Activated naive CD4-positive, alpha-beta T cell treated with anti-CD3 and anti-CD28 coated beads, Interleukin-2, amount 10 ng/mL, durations not matched to agents 7 days and 5 days (primary cell): ENCODE results near the gene GMDS.

ENCODE experiments used
- CTCF ChIA-PET: fragments of 350-600 bp; sonication (Branson Sonifier 250); formaldehyde crosslinking; loops from one replicate; lab custom pipeline; 2021; ENCODE audit warnings: antibody characterized with exemption; lab: Charles Lee
- DNase-seq: peaks from one replicate; pipeline ENCODE4 v3.0.0-alpha.2; 2020
- H3K27ac Mint-ChIP-seq: one replicate; pipeline ENCODE4 v1.8.0; 2021; ENCODE audit warnings: mild to moderate bottlenecking, moderate library complexity, mixed read lengths
- H3K27me3 Mint-ChIP-seq: one replicate; pipeline ENCODE4 v1.8.0; 2021; ENCODE audit warnings: mild to moderate bottlenecking, mixed read lengths
- H3K36me3 Mint-ChIP-seq: one replicate; pipeline ENCODE4 v1.8.0; 2021; ENCODE audit warnings: mixed read lengths
- H3K4me1 Mint-ChIP-seq: one replicate; pipeline ENCODE4 v1.8.0; 2021; ENCODE audit warnings: mixed read lengths
- H3K4me3 Mint-ChIP-seq: one replicate; pipeline ENCODE4 v1.8.0; 2021; ENCODE audit warnings: mild to moderate bottlenecking, moderate library complexity, mixed read lengths
- H3K9me3 Mint-ChIP-seq: one replicate; pipeline ENCODE4 v1.8.0; 2021; ENCODE audit warnings: mixed read lengths

The GMDS gene

DNA sequence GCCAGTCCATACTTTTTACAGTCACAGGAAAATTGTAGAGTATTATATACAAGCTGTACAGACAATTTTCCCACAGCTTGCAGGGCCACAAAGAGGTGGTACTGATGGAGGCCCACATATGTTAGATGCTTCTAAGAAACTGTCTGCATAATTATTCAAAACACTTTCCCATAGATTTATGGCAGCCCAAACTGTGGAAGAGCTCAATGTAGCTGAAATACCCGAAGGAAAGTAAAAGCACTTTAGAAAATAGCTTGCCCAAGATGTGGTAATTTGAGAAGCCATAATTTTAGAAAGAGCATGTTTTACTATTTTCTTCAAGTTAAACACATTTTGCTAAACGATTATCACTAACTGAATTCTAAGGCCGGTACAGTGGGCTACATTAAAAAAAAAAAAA is 36.9 kb downstream of the GMDS start:
- DNase-seq: no peak
- CTCF ChIA-PET: interaction anchor here (0.7 to 4.4 kb wide), 8 partner anchors 9 to 594 kb away, joined by 3 to 33 read pairs (median 4); no protein-coding TSS in a partner anchor
- Mint-ChIP-seq H3K4me1 (no peaks in the 10 kb centered on the region), H3K9me3 (no peaks in the 10 kb centered on the region), H3K27me3 (no peaks in the 10 kb centered on the region), H3K4me3 (no peak overlapping the region), H3K36me3 (no peaks in the 10 kb centered on the region), H3K27ac (no peak overlapping the region)

DNA sequence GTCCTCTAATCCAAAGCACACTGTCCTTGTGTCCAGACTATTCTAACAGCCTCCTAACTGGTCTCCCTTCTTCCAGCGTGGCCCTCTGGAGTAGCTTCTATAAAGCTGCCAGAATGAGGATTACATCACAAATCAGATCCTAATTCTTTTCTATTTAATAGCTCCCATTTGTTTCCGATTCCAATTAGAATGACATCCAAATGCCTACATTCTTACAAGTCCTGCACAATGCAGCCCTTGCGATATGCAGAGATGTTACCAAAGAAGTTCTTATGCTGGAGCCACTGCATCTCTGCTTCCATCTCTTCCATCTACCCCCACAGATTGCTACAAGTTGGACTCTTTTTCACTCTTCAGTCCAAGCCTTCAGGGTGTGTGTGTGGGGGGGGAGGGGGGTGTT is 40.0 kb downstream of the GMDS start:
- Mint-ChIP-seq H3K4me3 (no peak overlapping the region), H3K36me3 (no peaks in the 10 kb centered on the region), H3K4me1 (no peaks in the 10 kb centered on the region), H3K27me3 (no peaks in the 10 kb centered on the region), H3K9me3 (no peaks in the 10 kb centered on the region), H3K27ac (no peak overlapping the region)
- CTCF ChIA-PET: interaction anchor here (0.7 kb wide), 1 partner anchor 603 kb away, joined by 3 read pairs; no protein-coding TSS in a partner anchor
- DNase-seq: no peak

DNA sequence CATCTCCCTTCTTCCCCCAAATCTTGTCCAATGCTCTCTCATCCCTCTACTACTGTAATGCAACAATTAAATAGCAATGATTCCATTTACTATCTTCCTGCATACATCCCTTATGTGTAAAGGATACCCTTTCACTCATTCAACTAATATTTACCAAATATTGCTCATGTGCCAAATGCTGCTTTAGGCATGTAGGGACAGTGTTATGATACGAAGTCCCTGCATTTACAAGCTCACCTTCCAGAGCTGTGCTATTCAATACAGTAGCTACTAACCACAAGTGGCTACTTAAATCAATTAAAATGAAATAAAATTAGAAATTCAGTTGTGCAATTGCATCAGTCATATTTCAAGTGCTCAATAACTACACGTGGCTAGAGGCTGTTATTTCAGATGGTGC is 41.1 kb downstream of the GMDS start:
- no peaks in the 10 kb centered on the region for H3K4me1 Mint-ChIP-seq
- H3K9me3 Mint-ChIP-seq: no peaks in the 10 kb centered on the region
- no peaks in the 10 kb centered on the region for H3K27me3 Mint-ChIP-seq
- no peak overlapping the region for H3K4me3 Mint-ChIP-seq
- CTCF ChIA-PET: interaction anchor here (1.3 kb wide), 1 partner anchor 150 kb away, joined by 4 read pairs; no protein-coding TSS in a partner anchor
- no peaks in the 10 kb centered on the region for H3K36me3 Mint-ChIP-seq
- H3K27ac Mint-ChIP-seq: no peak overlapping the region
- no peak for DNase-seq

DNA sequence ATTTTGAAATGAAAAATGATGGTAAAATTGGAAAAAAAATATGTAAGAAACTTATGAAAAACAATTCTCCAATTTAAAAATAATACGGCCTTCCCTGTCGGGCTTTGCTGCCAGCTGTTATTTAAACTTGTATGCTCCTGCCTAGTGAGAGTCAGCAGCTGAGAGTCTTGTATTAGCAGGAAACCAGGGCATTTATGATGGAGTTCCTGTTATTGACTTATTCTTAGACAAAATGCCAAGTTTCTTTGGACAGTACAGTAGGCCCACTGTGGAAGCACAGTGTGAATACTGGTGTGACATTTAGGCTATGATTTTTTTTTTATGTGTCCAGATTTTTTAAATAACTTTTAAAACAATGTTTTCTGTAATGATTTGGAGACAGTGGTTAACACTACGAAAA is 42.1 kb downstream of the GMDS start:
- Mint-ChIP-seq H3K27ac (no peak overlapping the region), H3K4me1 (no peaks in the 10 kb centered on the region), H3K36me3 (no peaks in the 10 kb centered on the region), H3K4me3 (no peak overlapping the region), H3K9me3 (no peaks in the 10 kb centered on the region), H3K27me3 (no peaks in the 10 kb centered on the region)
- CTCF ChIA-PET: no interaction called here
- no peak for DNase-seq

DNA sequence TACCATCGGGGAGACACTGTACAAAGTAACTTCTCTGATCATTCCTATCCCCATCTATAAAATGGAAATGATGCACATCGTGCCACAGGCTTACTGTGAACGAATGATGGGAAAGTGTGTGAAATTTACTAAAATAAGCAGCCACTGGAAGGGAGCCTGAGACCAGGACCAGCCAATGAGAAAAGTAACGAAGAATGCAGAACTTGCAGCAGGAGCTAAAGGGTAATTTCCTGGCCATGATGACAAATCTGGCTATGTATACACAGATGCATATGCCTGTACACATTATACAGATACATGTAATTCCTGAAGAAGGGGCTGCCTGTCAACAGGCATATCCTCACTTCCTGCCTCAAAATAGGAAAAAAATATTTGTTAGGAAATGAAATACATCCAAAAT is 47.4 kb downstream of the GMDS start:
- H3K9me3 Mint-ChIP-seq: no peaks in the 10 kb centered on the region
- H3K4me1 Mint-ChIP-seq: no peaks in the 10 kb centered on the region
- no peak for DNase-seq
- H3K36me3 Mint-ChIP-seq: no peaks in the 10 kb centered on the region
- H3K4me3 Mint-ChIP-seq: no peak overlapping the region
- no peak overlapping the region for H3K27ac Mint-ChIP-seq
- H3K27me3 Mint-ChIP-seq: peaks cover 4% of the 10 kb centered on the region
- CTCF ChIA-PET: interaction anchor here (1.2 to 1.8 kb wide), 3 partner anchors 11 to 602 kb away, joined by 3 to 5 read pairs (median 4); no protein-coding TSS in a partner anchor

DNA sequence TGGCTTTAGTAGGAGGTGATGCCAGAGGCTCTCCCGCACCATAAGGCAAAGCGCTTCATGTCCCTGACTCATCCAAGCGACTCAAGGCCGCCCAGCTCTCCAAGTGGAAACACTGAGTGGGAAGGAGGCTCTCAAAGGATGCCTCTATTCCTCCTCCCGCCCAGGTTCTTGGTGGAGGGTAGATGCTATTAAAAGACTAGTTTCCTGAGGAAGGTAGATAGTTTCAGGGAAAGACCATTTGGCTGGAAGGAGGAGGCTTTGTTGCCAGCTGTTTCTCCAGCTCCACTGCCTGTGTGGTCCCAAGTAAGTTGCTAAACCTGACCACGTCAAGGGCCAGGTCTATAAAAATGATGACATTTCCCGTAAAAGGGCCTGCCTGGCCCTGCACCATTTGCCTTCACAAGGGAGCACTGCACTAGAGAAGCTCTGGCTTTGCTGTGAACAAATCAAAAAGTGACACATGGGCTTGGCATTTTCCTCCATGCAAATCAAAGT is 48.2 kb downstream of the GMDS start:
- H3K27me3 Mint-ChIP-seq: peaks cover 4% of the 10 kb centered on the region
- H3K36me3 Mint-ChIP-seq: peaks cover 2% of the 10 kb centered on the region
- no peak overlapping the region for H3K27ac Mint-ChIP-seq
- CTCF ChIA-PET: interaction anchor here (1.1 to 1.8 kb wide), 5 partner anchors 9 to 601 kb away, joined by 3 to 5 read pairs (median 4); no protein-coding TSS in a partner anchor
- H3K4me3 Mint-ChIP-seq: no peak overlapping the region
- H3K4me1 Mint-ChIP-seq: no peaks in the 10 kb centered on the region
- no peaks in the 10 kb centered on the region for H3K9me3 Mint-ChIP-seq
- DNase-seq: no peak

DNA sequence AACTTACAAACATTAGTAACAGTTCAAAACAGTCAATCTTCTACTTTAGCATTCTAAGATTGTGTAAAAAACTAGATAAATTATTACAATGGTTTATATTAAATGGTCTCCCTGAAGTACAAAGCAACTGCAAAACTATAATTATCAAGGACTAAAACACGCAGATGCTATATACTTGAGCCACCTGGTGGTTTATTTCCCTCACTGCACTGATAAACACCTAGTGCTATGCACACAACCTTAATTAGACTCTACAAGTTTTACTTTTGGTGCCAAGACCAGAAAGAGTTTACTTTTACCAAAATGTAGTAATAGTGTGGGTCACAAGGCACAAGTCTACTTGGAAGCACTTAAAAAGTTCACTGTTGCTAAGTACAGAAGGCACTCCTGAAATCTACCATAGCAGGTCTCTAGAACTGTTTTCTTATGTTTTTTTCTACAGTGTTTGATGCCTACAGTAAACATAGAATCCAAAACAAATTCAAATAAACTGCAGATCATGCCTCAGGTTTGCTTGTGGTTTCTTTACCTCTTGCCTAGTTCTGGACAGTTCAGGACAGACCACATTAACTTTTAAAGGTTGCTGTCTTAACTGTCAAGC is 49.2 kb downstream of the GMDS start:
- no peak overlapping the region for H3K27ac Mint-ChIP-seq
- H3K4me3 Mint-ChIP-seq: no peak overlapping the region
- DNase-seq: peak; percentile 38
- no peaks in the 10 kb centered on the region for H3K9me3 Mint-ChIP-seq
- peaks cover 2% of the 10 kb centered on the region for H3K36me3 Mint-ChIP-seq
- CTCF ChIA-PET: interaction anchor here (1.1 to 1.8 kb wide), 3 partner anchors 8 to 600 kb away, joined by 3 to 5 read pairs (median 4); no protein-coding TSS in a partner anchor
- H3K4me1 Mint-ChIP-seq: no peaks in the 10 kb centered on the region
- peaks cover 4% of the 10 kb centered on the region for H3K27me3 Mint-ChIP-seq

DNA sequence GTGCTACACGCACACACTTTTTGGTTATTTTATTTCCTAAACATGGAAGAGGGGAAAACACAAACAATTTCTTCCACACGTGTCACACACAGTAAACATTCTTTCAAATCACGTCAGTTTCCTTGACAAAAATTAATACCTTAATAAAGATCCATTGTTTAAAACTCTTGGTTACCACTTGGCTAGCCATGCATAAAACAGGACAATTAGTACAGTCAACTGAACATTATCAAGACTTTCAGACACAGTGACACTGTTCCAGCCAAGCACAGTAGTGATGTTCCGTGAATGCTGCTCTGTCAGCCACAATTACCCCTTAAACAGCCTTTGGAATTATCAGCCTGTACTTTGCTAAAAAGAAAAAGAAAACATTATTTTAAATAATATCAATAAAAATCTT is 50.8 kb downstream of the GMDS start:
- DNase-seq: no peak
- CTCF ChIA-PET: interaction anchor here (0.9 to 1.6 kb wide), 4 partner anchors 7 to 588 kb away, joined by 3 to 5 read pairs (median 4); no protein-coding TSS in a partner anchor
- Mint-ChIP-seq H3K4me3 (no peak overlapping the region), H3K27ac (no peak overlapping the region), H3K27me3 (peaks cover 4% of the 10 kb centered on the region), H3K9me3 (no peaks in the 10 kb centered on the region), H3K36me3 (peaks cover 2% of the 10 kb centered on the region), H3K4me1 (no peaks in the 10 kb centered on the region)

DNA sequence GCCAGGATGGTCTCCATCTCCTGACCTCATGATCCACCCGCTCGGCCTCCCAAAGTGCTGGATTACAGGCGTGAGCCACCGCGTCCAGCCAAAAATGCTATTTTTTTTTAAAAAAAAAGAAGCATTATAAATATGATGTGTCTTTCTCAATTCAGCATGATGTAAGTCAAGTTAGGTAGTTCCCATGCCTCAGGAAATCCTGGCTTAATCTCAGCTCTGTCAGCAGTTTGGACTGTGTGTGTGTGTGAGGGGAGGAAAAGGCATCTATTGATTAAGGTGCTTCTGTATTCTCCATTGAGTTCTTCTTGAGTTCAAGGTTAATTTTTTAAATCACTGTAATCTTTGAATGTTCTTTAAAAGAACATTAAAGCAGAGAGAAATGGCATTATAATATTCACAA is 51.5 kb downstream of the GMDS start:
- no peak for DNase-seq
- peaks cover 2% of the 10 kb centered on the region for H3K36me3 Mint-ChIP-seq
- CTCF ChIA-PET: interaction anchor here (1.6 kb wide), 1 partner anchor 587 kb away, joined by 5 read pairs; no protein-coding TSS in a partner anchor
- peaks cover 4% of the 10 kb centered on the region for H3K27me3 Mint-ChIP-seq
- H3K4me3 Mint-ChIP-seq: no peak overlapping the region
- H3K27ac Mint-ChIP-seq: no peak overlapping the region
- H3K4me1 Mint-ChIP-seq: no peaks in the 10 kb centered on the region
- H3K9me3 Mint-ChIP-seq: no peaks in the 10 kb centered on the region

DNA sequence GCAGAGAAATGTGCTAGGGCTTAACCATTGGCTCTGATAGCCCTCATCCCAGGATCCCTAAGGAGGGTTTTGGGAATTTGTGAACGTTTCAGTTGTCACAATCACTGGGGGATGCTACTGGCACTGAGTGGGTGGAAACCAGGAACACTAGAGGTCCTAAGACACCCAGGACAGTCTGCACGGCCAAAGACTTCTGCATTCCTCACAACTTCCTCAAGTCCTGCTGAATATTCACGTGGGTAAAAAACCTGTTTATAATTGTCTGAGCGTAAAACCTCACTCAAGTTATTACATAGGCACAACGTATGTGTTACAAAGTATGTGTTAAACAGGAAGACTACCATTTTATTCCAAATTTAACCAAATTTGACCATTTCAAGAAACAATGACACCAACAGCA is 52.4 kb downstream of the GMDS start:
- Mint-ChIP-seq H3K9me3 (no peaks in the 10 kb centered on the region), H3K4me1 (no peaks in the 10 kb centered on the region), H3K27me3 (peaks cover 4% of the 10 kb centered on the region), H3K36me3 (peaks cover 2% of the 10 kb centered on the region), H3K27ac (no peak overlapping the region), H3K4me3 (no peak overlapping the region)
- CTCF ChIA-PET: no interaction called here
- DNase-seq: no peak

DNA sequence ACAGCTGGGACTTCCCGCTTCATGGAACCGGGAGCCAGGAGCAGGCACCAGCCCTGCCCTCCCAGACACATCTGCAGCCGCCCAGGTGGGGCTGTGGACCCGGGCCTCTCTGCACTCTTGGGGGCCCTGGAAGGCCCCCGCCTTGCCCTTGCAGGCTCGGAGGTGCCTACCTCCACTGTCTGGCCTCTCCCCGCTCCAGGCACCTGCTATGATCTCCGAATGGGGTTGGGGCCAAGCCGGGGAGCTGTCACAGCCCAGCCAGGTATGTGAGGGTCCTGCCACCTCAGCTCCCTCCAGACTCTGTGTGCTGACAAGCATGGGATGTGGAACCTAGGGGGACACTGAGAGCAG is 54.0 kb downstream of the GMDS start:
- CTCF ChIA-PET: no interaction called here
- H3K36me3 Mint-ChIP-seq: peaks cover 2% of the 10 kb centered on the region
- H3K4me3 Mint-ChIP-seq: no peak overlapping the region
- H3K9me3 Mint-ChIP-seq: no peaks in the 10 kb centered on the region
- peaks cover 2% of the 10 kb centered on the region for H3K4me1 Mint-ChIP-seq
- H3K27me3 Mint-ChIP-seq: no peaks in the 10 kb centered on the region
- H3K27ac Mint-ChIP-seq: no peak overlapping the region
- DNase-seq: no peak

DNA sequence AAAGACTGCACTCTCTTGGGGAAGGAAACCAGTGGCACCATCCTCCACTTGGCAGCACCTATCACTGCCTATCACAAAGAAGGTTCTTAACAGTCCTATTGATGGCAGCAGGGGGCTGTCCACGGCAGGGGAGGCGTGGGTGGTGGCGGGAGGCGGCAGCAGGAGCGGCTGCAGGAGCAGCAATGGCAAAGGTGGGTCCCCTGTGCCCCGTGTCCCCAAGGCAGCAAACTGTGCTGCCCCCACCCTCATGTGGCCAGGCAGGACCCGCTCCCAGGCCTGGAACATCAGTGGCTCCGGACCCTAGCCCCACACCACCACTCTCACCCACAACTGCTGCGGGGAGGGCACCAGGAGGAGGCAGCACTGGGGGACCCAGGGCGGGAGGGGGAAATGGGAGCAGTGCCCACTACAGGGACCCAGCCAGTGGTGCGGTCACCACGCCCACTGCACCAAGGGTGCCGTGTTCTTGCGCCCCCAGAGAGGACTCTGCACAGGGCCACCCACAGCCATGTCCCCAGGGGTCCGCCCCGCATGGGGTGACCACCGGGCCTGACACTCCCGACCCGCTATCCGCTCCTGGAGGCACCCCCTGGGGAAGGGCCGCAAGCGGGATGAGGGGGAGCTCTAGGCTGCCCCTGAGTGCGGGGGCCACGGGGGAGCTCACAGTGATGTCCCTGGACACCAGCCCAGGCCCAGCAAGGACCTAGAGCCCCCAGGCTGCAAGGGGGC is 54.6 kb downstream of the GMDS start:
- H3K27ac Mint-ChIP-seq: no peak overlapping the region
- H3K9me3 Mint-ChIP-seq: no peaks in the 10 kb centered on the region
- no peak for DNase-seq
- peaks cover 2% of the 10 kb centered on the region for H3K36me3 Mint-ChIP-seq
- CTCF ChIA-PET: no interaction called here
- no peak overlapping the region for H3K4me3 Mint-ChIP-seq
- peaks cover 2% of the 10 kb centered on the region for H3K4me1 Mint-ChIP-seq
- H3K27me3 Mint-ChIP-seq: no peaks in the 10 kb centered on the region

DNA sequence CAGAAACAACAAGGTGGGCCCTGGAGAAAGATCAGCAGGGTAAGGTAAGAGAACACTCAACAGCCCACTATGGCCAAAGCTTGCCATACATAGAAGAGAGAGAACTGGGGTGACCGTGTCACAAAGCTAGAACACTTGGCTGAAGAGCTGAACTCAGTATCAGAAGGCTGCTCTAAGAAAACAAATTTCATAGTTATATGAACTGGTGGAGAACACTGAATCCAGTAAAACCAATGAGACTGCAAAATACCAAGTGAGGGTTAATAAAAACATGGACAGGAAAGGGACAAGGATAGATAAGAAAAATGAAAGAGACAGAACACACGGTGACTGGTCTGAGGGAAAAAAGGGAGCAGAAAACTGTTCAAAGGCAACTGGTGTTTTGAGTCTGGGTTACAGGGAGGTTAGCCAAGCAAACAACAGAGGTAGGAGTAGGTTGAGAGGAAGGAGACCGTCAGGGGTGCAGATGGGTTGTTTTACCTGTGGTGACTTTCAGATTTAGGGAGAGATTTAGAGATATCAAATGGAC is 56.5 kb downstream of the GMDS start:
- Mint-ChIP-seq H3K27me3 (no peaks in the 10 kb centered on the region), H3K4me1 (peaks cover 2% of the 10 kb centered on the region), H3K36me3 (peaks cover 2% of the 10 kb centered on the region), H3K4me3 (no peak overlapping the region), H3K27ac (no peak overlapping the region), H3K9me3 (no peaks in the 10 kb centered on the region)
- DNase-seq: no peak
- CTCF ChIA-PET: no interaction called here

DNA sequence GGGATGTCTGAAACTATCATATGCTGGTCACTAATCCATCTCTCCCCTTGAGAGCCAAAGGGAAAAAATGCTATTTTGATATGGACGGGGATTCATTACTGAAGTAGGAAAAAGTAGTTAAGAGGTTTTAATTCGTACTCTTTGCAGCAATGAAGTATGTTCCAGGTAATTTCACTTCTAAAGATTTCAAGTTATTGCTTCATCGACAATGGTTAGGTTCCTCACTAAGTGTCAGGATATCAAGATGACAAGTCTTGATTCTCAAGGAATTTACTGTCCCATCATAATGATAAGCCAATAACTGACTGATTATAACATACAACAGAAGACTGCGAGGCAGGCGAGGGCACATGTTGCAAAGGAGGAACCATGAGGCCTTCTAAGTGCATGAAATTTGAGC is 57.0 kb downstream of the GMDS start:
- H3K27me3 Mint-ChIP-seq: no peaks in the 10 kb centered on the region
- no peak overlapping the region for H3K27ac Mint-ChIP-seq
- no peaks in the 10 kb centered on the region for H3K9me3 Mint-ChIP-seq
- no peak overlapping the region for H3K4me3 Mint-ChIP-seq
- CTCF ChIA-PET: interaction anchor here (1.6 kb wide), 1 partner anchor 9 kb away, joined by 4 read pairs; no protein-coding TSS in a partner anchor
- H3K36me3 Mint-ChIP-seq: peaks cover 2% of the 10 kb centered on the region
- peaks cover 2% of the 10 kb centered on the region for H3K4me1 Mint-ChIP-seq
- no peak for DNase-seq
